ENCODE measurements around the gene ROCK2. TPM values are rescaled to one million over a fixed set of nuclear protein-coding genes. Genes with fewer than 3 reads are reported as not detected.

The ROCK2 gene
- total and polyA plus RNA-seq, 4 donors: 5.3 to 31.0 (median 12.2) TPM

DNA sequence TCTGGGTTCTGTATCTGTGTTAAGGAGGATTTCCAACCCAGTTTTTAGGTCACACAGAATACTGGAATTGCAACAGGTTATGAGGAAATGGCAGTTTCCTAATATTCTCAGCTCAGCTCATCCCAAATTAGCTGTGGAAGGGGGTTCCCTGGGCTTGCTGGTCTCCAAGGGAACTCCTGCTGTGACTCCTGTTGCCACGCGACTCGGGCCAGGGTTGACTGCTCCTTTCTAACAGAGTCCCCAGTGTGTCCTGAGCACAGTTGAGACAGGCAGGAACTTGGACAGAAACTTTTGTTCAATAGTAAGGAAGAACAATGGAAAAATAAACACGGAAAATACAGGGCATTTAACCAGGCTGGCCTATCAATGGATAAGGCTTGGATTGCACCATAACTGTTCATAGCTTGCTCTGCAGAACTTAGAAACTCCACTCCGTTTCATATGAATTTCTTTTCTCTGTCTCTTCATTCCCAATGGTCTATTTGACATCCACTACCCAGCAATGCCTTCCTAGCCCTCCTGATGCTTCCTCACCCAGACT lies 3.8 kb upstream of the ROCK2 start:
- no peak overlapping the region for H3K4me3 ChIP-seq (ENCODE audit: low read depth in 1 of 3, low read length in 3 of 3)
- DNase-seq (ENCODE audit: low spot score): no peak
- no peaks in the 10 kb centered on the region for H3K9me3 ChIP-seq (ENCODE audit: control insufficient read depth in 4 of 4, low read length in 3 of 4)
- H3K4me1 ChIP-seq (ENCODE audit: control insufficient read depth in 4 of 4, insufficient read depth in 4 of 4, low read length in 3 of 4): peaks cover 3 to 30% (median 12%) of the 10 kb centered on the region in 4 donors
- 42% methylated on average over 5 of the region's 5 CpGs for WGBS
- peak overlapping the region in 1 of 2 donors; percentile 33 for H3K27ac ChIP-seq (ENCODE audit: low read depth in 1 of 2, low read length in 2 of 2)
- peak overlapping the region in 1 of 2 donors; percentile 5 for H3K9ac ChIP-seq (ENCODE audit: low read depth in 1 of 2, low read length in 2 of 2)
- TF ChIP-seq, protein P1, sequence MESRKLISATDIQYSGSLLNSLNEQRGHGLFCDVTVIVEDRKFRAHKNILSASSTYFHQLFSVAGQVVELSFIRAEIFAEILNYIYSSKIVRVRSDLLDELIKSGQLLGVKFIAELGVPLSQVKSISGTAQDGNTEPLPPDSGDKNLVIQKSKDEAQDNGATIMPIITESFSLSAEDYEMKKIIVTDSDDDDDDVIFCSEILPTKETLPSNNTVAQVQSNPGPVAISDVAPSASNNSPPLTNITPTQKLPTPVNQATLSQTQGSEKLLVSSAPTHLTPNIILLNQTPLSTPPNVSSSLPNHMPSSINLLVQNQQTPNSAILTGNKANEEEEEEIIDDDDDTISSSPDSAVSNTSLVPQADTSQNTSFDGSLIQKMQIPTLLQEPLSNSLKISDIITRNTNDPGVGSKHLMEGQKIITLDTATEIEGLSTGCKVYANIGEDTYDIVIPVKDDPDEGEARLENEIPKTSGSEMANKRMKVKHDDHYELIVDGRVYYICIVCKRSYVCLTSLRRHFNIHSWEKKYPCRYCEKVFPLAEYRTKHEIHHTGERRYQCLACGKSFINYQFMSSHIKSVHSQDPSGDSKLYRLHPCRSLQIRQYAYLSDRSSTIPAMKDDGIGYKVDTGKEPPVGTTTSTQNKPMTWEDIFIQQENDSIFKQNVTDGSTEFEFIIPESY (IDR thresholded peaks at IDR 0.05): peak; percentile 64
- TF ChIP-seq, protein P2, sequence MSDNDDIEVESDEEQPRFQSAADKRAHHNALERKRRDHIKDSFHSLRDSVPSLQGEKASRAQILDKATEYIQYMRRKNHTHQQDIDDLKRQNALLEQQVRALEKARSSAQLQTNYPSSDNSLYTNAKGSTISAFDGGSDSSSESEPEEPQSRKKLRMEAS (IDR thresholded peaks at IDR 0.05): peak; percentile 97
- peak; percentile 63 to 67 for TF ChIP-seq HNF4A (conservative IDR thresholded peaks at IDR 0.05)
- peak; percentile 39 to 55 for TF ChIP-seq RAD21 (IDR thresholded peaks at IDR 0.05)
- TF ChIP-seq TAF1 (conservative IDR thresholded peaks at IDR 0.05): no peak
- peak; percentile 89 for TF ChIP-seq SP1 (IDR thresholded peaks at IDR 0.05)
- TF ChIP-seq GABPA (IDR thresholded peaks at IDR 0.05 in 1 of 2, conservative IDR thresholded peaks at IDR 0.05 in 1 of 2): no peak
- TF ChIP-seq YY1 (IDR thresholded peaks at IDR 0.05): peak; percentile 55
- TF ChIP-seq, protein P3, sequence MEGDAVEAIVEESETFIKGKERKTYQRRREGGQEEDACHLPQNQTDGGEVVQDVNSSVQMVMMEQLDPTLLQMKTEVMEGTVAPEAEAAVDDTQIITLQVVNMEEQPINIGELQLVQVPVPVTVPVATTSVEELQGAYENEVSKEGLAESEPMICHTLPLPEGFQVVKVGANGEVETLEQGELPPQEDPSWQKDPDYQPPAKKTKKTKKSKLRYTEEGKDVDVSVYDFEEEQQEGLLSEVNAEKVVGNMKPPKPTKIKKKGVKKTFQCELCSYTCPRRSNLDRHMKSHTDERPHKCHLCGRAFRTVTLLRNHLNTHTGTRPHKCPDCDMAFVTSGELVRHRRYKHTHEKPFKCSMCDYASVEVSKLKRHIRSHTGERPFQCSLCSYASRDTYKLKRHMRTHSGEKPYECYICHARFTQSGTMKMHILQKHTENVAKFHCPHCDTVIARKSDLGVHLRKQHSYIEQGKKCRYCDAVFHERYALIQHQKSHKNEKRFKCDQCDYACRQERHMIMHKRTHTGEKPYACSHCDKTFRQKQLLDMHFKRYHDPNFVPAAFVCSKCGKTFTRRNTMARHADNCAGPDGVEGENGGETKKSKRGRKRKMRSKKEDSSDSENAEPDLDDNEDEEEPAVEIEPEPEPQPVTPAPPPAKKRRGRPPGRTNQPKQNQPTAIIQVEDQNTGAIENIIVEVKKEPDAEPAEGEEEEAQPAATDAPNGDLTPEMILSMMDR (IDR thresholded peaks at IDR 0.05; ENCODE audit: low read depth, low read length, missing input control): no peak
- peak; percentile 75 to 96 for TF ChIP-seq EGR1 (IDR thresholded peaks at IDR 0.05; ENCODE audit: low read depth in 2 of 2)
- TF ChIP-seq, protein P4, sequence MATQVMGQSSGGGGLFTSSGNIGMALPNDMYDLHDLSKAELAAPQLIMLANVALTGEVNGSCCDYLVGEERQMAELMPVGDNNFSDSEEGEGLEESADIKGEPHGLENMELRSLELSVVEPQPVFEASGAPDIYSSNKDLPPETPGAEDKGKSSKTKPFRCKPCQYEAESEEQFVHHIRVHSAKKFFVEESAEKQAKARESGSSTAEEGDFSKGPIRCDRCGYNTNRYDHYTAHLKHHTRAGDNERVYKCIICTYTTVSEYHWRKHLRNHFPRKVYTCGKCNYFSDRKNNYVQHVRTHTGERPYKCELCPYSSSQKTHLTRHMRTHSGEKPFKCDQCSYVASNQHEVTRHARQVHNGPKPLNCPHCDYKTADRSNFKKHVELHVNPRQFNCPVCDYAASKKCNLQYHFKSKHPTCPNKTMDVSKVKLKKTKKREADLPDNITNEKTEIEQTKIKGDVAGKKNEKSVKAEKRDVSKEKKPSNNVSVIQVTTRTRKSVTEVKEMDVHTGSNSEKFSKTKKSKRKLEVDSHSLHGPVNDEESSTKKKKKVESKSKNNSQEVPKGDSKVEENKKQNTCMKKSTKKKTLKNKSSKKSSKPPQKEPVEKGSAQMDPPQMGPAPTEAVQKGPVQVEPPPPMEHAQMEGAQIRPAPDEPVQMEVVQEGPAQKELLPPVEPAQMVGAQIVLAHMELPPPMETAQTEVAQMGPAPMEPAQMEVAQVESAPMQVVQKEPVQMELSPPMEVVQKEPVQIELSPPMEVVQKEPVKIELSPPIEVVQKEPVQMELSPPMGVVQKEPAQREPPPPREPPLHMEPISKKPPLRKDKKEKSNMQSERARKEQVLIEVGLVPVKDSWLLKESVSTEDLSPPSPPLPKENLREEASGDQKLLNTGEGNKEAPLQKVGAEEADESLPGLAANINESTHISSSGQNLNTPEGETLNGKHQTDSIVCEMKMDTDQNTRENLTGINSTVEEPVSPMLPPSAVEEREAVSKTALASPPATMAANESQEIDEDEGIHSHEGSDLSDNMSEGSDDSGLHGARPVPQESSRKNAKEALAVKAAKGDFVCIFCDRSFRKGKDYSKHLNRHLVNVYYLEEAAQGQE (IDR thresholded peaks at IDR 0.05): peak; percentile 54
- TF ChIP-seq FOXA1 (IDR thresholded peaks at IDR 0.05): peak; percentile 86
- TF ChIP-seq HNF4G (IDR thresholded peaks at IDR 0.05): peak; percentile 12
- peak; percentile 62 to 74 for TF ChIP-seq JUND (IDR thresholded peaks at IDR 0.05)
- TF ChIP-seq, protein P5, sequence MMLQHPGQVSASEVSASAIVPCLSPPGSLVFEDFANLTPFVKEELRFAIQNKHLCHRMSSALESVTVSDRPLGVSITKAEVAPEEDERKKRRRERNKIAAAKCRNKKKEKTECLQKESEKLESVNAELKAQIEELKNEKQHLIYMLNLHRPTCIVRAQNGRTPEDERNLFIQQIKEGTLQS (IDR thresholded peaks at IDR 0.05): no peak
- TF ChIP-seq NR2F2 (IDR thresholded peaks at IDR 0.05): no peak
- peak; percentile 78 to 84 for TF ChIP-seq RXRA (IDR thresholded peaks at IDR 0.05)
- TF ChIP-seq FOXA2 (IDR thresholded peaks at IDR 0.05): peak; percentile 90
- H3K27me3 ChIP-seq (ENCODE audit: control insufficient read depth in 4 of 4, insufficient read depth in 4 of 4, low read length in 3 of 4): no peaks in the 10 kb centered on the region
- H3K36me3 ChIP-seq (ENCODE audit: control insufficient read depth in 4 of 4, insufficient read depth in 3 of 4, low read depth in 1 of 4, low read length in 3 of 4): no peaks in the 10 kb centered on the region
